Measurements from ENCODE around the gene RMP24.

Gene RMP24

GRCh38 chr18:35972197-35973000, at the start of gene RMP24 (continued):
- TF ChIP-seq ZBTB40 (IDR thresholded peaks at IDR 0.05) (peak; percentile 97), ZBTB40 (CRISPR knock-in tag; IDR thresholded peaks at IDR 0.05) (peak; percentile 56; the same call in 1 of the 2 replicates), SNRNP70 (IDR thresholded peaks at IDR 0.05; ENCODE audit: low read depth, low read length) (no peak), PRMT3 (CRISPR knock-in tag; IDR thresholded peaks at IDR 0.05; ENCODE audit: borderline replicate concordance, low read depth) (no peak; the same call in 1 of the 2 replicates), ZHX1 (CRISPR knock-in tag; IDR thresholded peaks at IDR 0.05; ENCODE audit: low read depth) (peak; percentile 66), ZNF619 (CRISPR knock-in tag; IDR thresholded peaks at IDR 0.05) (peak; percentile 59; the same call in 1 of the 2 replicates), ZNF672 (CRISPR knock-in tag; IDR thresholded peaks at IDR 0.05) (peak; percentile 75; the same call in 1 of the 2 replicates), ZNF496 (CRISPR knock-in tag; IDR thresholded peaks at IDR 0.05; ENCODE audit: insufficient replicate concordance) (no peak), SOX13 (IDR thresholded peaks at IDR 0.05) (no peak; the same call in 1 of the 2 replicates), SOX13 (CRISPR knock-in tag; conservative IDR thresholded peaks at IDR 0.05 in 1 of 2, IDR thresholded peaks at IDR 0.05 in 1 of 2) (peak in 1 of 2 experiments; percentile 32; a peak in 1 of 4 replicates), TBL1XR1 (IDR thresholded peaks at IDR 0.05; ENCODE audit: borderline replicate concordance, low read length, partially characterized antibody) (no peak), ZBTB26 (CRISPR knock-in tag; IDR thresholded peaks at IDR 0.05; ENCODE audit: borderline replicate concordance) (no peak; the same call in 1 of the 2 replicates), TSC22D2 (CRISPR knock-in tag; IDR thresholded peaks at IDR 0.05; ENCODE audit: borderline replicate concordance) (no peak; the same call in 1 of the 2 replicates)
